Measurements from ENCODE around the gene GREB1.
"Not testable (repeated sequence)": the region's sequence is repeated elsewhere in the genome, so short reads cannot be mapped to it uniquely, and the experiment has no call there.

Gene GREB1

GRCh38 chr2:11659851-11660250 is 126.0 kb downstream of the GREB1 start:
- Histone ChIP-seq H3K4me3 (ENCODE audit: low read length) (no peak overlapping the region), H3K9ac (ENCODE audit: low read length) (no peak overlapping the region), H4K20me1 (ENCODE audit: insufficient read depth, low read length) (no peaks in the 10 kb centered on the region), H2AFZ (ENCODE audit: low read depth, low read length) (no peak overlapping the region), H3K79me2 (ENCODE audit: low read length) (no peaks in the 10 kb centered on the region), H3K27me3 (ENCODE audit: low read depth, low read length) (peaks cover 8% of the 10 kb centered on the region; the same call in 1 of the 2 replicates), H3K4me2 (ENCODE audit: low read length) (no peak overlapping the region), H3K27ac (ENCODE audit: low read length) (no peak overlapping the region), H3K4me1 (ENCODE audit: low read length) (no peaks in the 10 kb centered on the region), H3K36me3 (replicated peaks; ENCODE audit: low read depth, low read length) (no peaks in the 10 kb centered on the region), H3K9me3 (ENCODE audit: insufficient read depth, low read length) (peaks cover 3% of the 10 kb centered on the region; the same call in 1 of the 2 replicates)
- TF ChIP-seq, protein P1, sequence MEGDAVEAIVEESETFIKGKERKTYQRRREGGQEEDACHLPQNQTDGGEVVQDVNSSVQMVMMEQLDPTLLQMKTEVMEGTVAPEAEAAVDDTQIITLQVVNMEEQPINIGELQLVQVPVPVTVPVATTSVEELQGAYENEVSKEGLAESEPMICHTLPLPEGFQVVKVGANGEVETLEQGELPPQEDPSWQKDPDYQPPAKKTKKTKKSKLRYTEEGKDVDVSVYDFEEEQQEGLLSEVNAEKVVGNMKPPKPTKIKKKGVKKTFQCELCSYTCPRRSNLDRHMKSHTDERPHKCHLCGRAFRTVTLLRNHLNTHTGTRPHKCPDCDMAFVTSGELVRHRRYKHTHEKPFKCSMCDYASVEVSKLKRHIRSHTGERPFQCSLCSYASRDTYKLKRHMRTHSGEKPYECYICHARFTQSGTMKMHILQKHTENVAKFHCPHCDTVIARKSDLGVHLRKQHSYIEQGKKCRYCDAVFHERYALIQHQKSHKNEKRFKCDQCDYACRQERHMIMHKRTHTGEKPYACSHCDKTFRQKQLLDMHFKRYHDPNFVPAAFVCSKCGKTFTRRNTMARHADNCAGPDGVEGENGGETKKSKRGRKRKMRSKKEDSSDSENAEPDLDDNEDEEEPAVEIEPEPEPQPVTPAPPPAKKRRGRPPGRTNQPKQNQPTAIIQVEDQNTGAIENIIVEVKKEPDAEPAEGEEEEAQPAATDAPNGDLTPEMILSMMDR (IDR thresholded peaks at IDR 0.05; ENCODE audit: low read depth, low read length), result no peak
- no peak for TF ChIP-seq EZH2phosphoT487 (IDR thresholded peaks at IDR 0.05; ENCODE audit: low read depth)

DNA sequence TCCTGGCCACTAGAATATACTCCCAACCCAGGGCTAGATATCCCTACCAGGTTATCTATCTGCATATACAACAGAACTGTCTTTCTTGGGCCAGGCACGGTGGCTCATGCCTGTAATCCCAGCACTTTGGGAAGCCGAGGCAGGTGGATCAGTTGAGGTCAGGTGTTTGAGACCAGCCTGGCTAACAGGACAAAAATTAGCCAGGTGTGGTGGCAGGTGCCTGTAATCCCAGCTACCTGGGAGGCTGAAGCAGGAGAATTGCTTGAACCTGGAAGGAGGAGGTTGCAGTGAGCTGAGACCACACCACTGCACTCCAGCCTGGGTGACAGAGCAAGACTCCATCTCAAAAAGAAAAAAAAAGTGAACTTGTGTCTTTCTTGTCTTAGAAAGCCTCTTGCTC is 126.6 kb downstream of the GREB1 start:
- H3K4me3 ChIP-seq (ENCODE audit: low read length); H3K4me2 ChIP-seq (ENCODE audit: low read length); H3K4me1 ChIP-seq (ENCODE audit: low read length); H3K9ac ChIP-seq (ENCODE audit: low read length); H3K79me2 ChIP-seq (ENCODE audit: low read length); H2AFZ ChIP-seq (ENCODE audit: low read depth, low read length); H4K20me1 ChIP-seq (ENCODE audit: insufficient read depth, low read length); H3K27ac ChIP-seq (ENCODE audit: low read length); H3K9me3 ChIP-seq (ENCODE audit: insufficient read depth, low read length); H3K36me3 ChIP-seq (replicated peaks; ENCODE audit: low read depth, low read length); H3K27me3 ChIP-seq (ENCODE audit: low read depth, low read length): not testable (repeated sequence)

GRCh38 chr2:11661891-11662435 is 128.1 kb downstream of the GREB1 start:
- Histone ChIP-seq H3K4me1 (ENCODE audit: low read length) (no peaks in the 10 kb centered on the region), H2AFZ (ENCODE audit: low read depth, low read length) (no peak overlapping the region), H3K4me3 (ENCODE audit: low read length) (no peak overlapping the region), H3K4me2 (ENCODE audit: low read length) (no peak overlapping the region), H3K36me3 (replicated peaks; ENCODE audit: low read depth, low read length) (no peaks in the 10 kb centered on the region), H3K9ac (ENCODE audit: low read length) (no peak overlapping the region), H3K79me2 (ENCODE audit: low read length) (no peaks in the 10 kb centered on the region), H4K20me1 (ENCODE audit: insufficient read depth, low read length) (no peaks in the 10 kb centered on the region), H3K9me3 (ENCODE audit: insufficient read depth, low read length) (peaks cover 3% of the 10 kb centered on the region; the same call in 1 of the 2 replicates), H3K27me3 (ENCODE audit: low read depth, low read length) (peaks cover 8% of the 10 kb centered on the region; the same call in 1 of the 2 replicates), H3K27ac (ENCODE audit: low read length) (no peak overlapping the region)
- no peak for TF ChIP-seq EZH2phosphoT487 (IDR thresholded peaks at IDR 0.05; ENCODE audit: low read depth)
- TF ChIP-seq, protein P1 (IDR thresholded peaks at IDR 0.05; ENCODE audit: low read depth, low read length), result no peak

- no peak for TF ChIP-seq EZH2phosphoT487 (IDR thresholded peaks at IDR 0.05; ENCODE audit: low read depth)
- TF ChIP-seq, protein P1 (IDR thresholded peaks at IDR 0.05; ENCODE audit: low read depth, low read length), result no peak
- H3K4me1 ChIP-seq (ENCODE audit: low read length), result no peaks in the 10 kb centered on the region
- H3K79me2 ChIP-seq (ENCODE audit: low read length), result no peaks in the 10 kb centered on the region
- H4K20me1 ChIP-seq (ENCODE audit: insufficient read depth, low read length), result no peaks in the 10 kb centered on the region
- H2AFZ ChIP-seq (ENCODE audit: low read depth, low read length), result no peak overlapping the region
- H3K27me3 ChIP-seq (ENCODE audit: low read depth, low read length), result peaks cover 8% of the 10 kb centered on the region; the same call in 1 of the 2 replicates
- H3K9ac ChIP-seq (ENCODE audit: low read length), result no peak overlapping the region
- H3K36me3 ChIP-seq (replicated peaks; ENCODE audit: low read depth, low read length), result no peaks in the 10 kb centered on the region
- H3K27ac ChIP-seq (ENCODE audit: low read length), result no peak overlapping the region
- H3K4me3 ChIP-seq (ENCODE audit: low read length), result no peak overlapping the region
- H3K4me2 ChIP-seq (ENCODE audit: low read length), result no peak overlapping the region
- H3K9me3 ChIP-seq (ENCODE audit: insufficient read depth, low read length), result peaks cover 3% of the 10 kb centered on the region; the same call in 1 of the 2 replicates
Measured at GRCh38 chr2:11662882-11663281, 129.0 kb downstream of the GREB1 start.

Measured in OCI-LY3 (cell line).